HFFc6 (cell line): ENCODE measurements around the gene SENP1. TPM values are rescaled to one million over a fixed set of nuclear protein-coding genes. Genes with fewer than 3 reads are reported as not detected.

Experiments used
- DNase-seq: peaks from one replicate; pipeline ENCODE4 v3.0.0-alpha.2; 2018
- H3K27ac Mint-ChIP-seq: 2 replicates; pipeline ENCODE4 v1.8.0; 2020; ENCODE audit warnings: mild to moderate bottlenecking, mixed read lengths
- H3K27me3 Mint-ChIP-seq: 2 replicates; pipeline ENCODE4 v1.8.0; 2021; ENCODE audit warnings: mild to moderate bottlenecking, moderate library complexity, mixed read lengths; ENCODE audit not compliant: insufficient read depth
- H3K36me3 Mint-ChIP-seq: 2 replicates; pipeline ENCODE4 v1.8.0; 2021; ENCODE audit warnings: low read depth, mixed read lengths
- H3K4me1 Mint-ChIP-seq: 2 replicates; pipeline ENCODE4 v1.8.0; 2020; ENCODE audit warnings: low read depth, mixed read lengths
- H3K4me3 Mint-ChIP-seq: 2 replicates; pipeline ENCODE4 v1.8.0; 2020; ENCODE audit warnings: mild to moderate bottlenecking, moderate library complexity, mixed read lengths
- H3K9me3 Mint-ChIP-seq: 2 replicates; pipeline ENCODE4 v1.8.0; 2020; ENCODE audit warnings: mild to moderate bottlenecking, mixed read lengths
- CTCF ChIP-seq: fragments of 200-600 bp; sonication (generic); IDR thresholded peaks from 2 replicates; pipeline ENCODE4 v1.5.0; 2021; ENCODE audit warnings: antibody characterized with exemption, mild to moderate bottlenecking
- total RNA-seq, 6 experiments: library from RNA; stranded (reverse); fragmentation: NEBNext Ultra II Directional; extraction: Animal tissue kit (Norgen Biotek cat#: 25700); gene quantifications; 2 replicates in 1 of 6; 3 replicates in 5 of 6; pipeline ENCODE4 v1.2.3, GENCODE V29; 2021

SENP1 gene
- total RNA-seq, 6 experiments from 2014 or later, result 13.3 to 24.7 (median 17.2) TPM

GRCh38 chr12:48041591-48042423, 64.1 kb downstream of the SENP1 start:
- no peak overlapping the region for H3K27ac Mint-ChIP-seq
- H3K4me3 Mint-ChIP-seq, result no peak overlapping the region
- no peak for DNase-seq
- H3K27me3 Mint-ChIP-seq, result peaks cover 4% of the 10 kb centered on the region; the same call in 1 of the 2 replicates
- H3K9me3 Mint-ChIP-seq, result no peaks in the 10 kb centered on the region
- H3K4me1 Mint-ChIP-seq, result peaks cover 12% of the 10 kb centered on the region
- peaks cover 8% of the 10 kb centered on the region; the same call in 1 of the 2 replicates for H3K36me3 Mint-ChIP-seq
- TF ChIP-seq CTCF, result no peak

GRCh38 chr12:48040354-48040753, 65.5 kb downstream of the SENP1 start:
- Mint-ChIP-seq H3K9me3 (no peaks in the 10 kb centered on the region), H3K36me3 (peaks cover 3% of the 10 kb centered on the region; the same call in 1 of the 2 replicates), H3K4me3 (no peak overlapping the region), H3K27ac (no peak overlapping the region), H3K27me3 (peaks cover 4% of the 10 kb centered on the region; the same call in 1 of the 2 replicates), H3K4me1 (peaks cover 12% of the 10 kb centered on the region)
- no peak for DNase-seq
- no peak for TF ChIP-seq CTCF

GRCh38 chr12:48039151-48039550, 66.7 kb downstream of the SENP1 start:
- Mint-ChIP-seq H3K9me3 (no peaks in the 10 kb centered on the region), H3K27ac (no peak overlapping the region), H3K27me3 (peaks cover 4% of the 10 kb centered on the region), H3K4me1 (peaks cover 12% of the 10 kb centered on the region), H3K4me3 (no peak overlapping the region), H3K36me3 (no peaks in the 10 kb centered on the region)
- no peak for DNase-seq
- TF ChIP-seq CTCF, result no peak

- Mint-ChIP-seq H3K36me3 (no peaks in the 10 kb centered on the region), H3K9me3 (no peaks in the 10 kb centered on the region), H3K4me1 (peaks cover 12% of the 10 kb centered on the region), H3K27ac (no peak overlapping the region), H3K27me3 (peaks cover 12% of the 10 kb centered on the region), H3K4me3 (no peak overlapping the region; the same call in 1 of the 2 replicates)
- DNase-seq, result no peak
- TF ChIP-seq CTCF, result no peak
Measured at GRCh38 chr12:48038085-48038484, 67.8 kb downstream of the SENP1 start.

- Mint-ChIP-seq H3K4me3 (peak overlapping the region; percentile 7), H3K4me1 (peaks cover 12% of the 10 kb centered on the region), H3K27ac (no peak overlapping the region), H3K27me3 (peaks cover 12% of the 10 kb centered on the region), H3K9me3 (no peaks in the 10 kb centered on the region), H3K36me3 (no peaks in the 10 kb centered on the region)
- no peak for DNase-seq
- TF ChIP-seq CTCF, result no peak
Measured at GRCh38 chr12:48037267-48037915, 68.5 kb downstream of the SENP1 start.
